Endothelial cell (in vitro differentiated cells): ENCODE measurements around the gene CDC42BPA. TPM values are rescaled to one million over a fixed set of nuclear protein-coding genes. Genes with fewer than 3 reads are reported as not detected.

ENCODE experiments used
- DNase-seq: peaks from one replicate; pipeline ENCODE4 v3.0.0; 2021; ENCODE audit warnings: low spot score
- H3K27ac Mint-ChIP-seq: one replicate; pipeline ENCODE4 v1.8.0; 2021; ENCODE audit warnings: mixed read lengths, inconsistent platforms; ENCODE audit not compliant: unreplicated experiment
- H3K27me3 Mint-ChIP-seq: one replicate; pipeline ENCODE4 v1.8.0; 2021; ENCODE audit warnings: mild to moderate bottlenecking, moderate library complexity, mixed read lengths, inconsistent platforms; ENCODE audit not compliant: unreplicated experiment
- H3K36me3 Mint-ChIP-seq: one replicate; pipeline ENCODE4 v1.8.0; 2021; ENCODE audit warnings: mild to moderate bottlenecking, low read depth, mixed read lengths, inconsistent platforms; ENCODE audit not compliant: unreplicated experiment
- H3K4me1 Mint-ChIP-seq: one replicate; pipeline ENCODE4 v1.8.0; 2021; ENCODE audit warnings: mild to moderate bottlenecking, mixed read lengths, inconsistent platforms; ENCODE audit not compliant: unreplicated experiment
- H3K4me3 Mint-ChIP-seq: one replicate; pipeline ENCODE4 v1.8.0; 2021; ENCODE audit warnings: mild to moderate bottlenecking, mixed read lengths, inconsistent platforms; ENCODE audit not compliant: unreplicated experiment
- H3K9me3 Mint-ChIP-seq: one replicate; pipeline ENCODE4 v1.8.0; 2021; ENCODE audit warnings: mixed read lengths, inconsistent platforms; ENCODE audit not compliant: unreplicated experiment
- total RNA-seq: library from RNA; stranded (reverse); fragmentation: NEBNext Ultra II Directional; extraction: Animal tissue kit (Norgen Biotek cat#: 25700); gene quantifications from one replicate; pipeline ENCODE4 v1.2.1, GENCODE V29; 2021; ENCODE audit not compliant: unreplicated experiment
- TF ChIP-seq, protein P1 (sequence below): fragments of 200-600 bp; sonication (generic); IDR thresholded peaks from one replicate; pipeline ENCODE4 v1.5.0; 2021; ENCODE audit warnings: antibody characterized with exemption; ENCODE audit not compliant: unreplicated experiment

Gene CDC42BPA
- total RNA-seq, 1 donor from 2014 or later: 41.4 TPM

DNA sequence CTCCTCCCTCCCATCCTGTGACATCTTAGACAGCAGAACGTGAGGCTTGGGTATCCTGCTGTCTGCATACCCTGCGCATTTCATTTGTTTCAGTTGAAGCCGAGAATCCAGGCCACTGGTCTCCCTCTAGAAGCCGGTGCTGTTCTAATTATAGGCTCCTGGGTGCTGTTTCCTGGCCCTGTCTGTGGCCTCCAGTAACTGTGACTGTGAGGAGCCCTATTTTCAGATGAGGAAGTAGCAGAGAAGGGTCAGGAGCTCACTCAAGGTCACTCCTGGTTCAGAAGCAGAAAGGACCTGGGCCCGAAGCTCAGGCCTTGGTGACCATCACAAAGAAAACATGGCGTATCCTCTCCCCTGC lies 354.2 kb downstream of the CDC42BPA start:
- no peak for DNase-seq
- TF ChIP-seq, protein P1, sequence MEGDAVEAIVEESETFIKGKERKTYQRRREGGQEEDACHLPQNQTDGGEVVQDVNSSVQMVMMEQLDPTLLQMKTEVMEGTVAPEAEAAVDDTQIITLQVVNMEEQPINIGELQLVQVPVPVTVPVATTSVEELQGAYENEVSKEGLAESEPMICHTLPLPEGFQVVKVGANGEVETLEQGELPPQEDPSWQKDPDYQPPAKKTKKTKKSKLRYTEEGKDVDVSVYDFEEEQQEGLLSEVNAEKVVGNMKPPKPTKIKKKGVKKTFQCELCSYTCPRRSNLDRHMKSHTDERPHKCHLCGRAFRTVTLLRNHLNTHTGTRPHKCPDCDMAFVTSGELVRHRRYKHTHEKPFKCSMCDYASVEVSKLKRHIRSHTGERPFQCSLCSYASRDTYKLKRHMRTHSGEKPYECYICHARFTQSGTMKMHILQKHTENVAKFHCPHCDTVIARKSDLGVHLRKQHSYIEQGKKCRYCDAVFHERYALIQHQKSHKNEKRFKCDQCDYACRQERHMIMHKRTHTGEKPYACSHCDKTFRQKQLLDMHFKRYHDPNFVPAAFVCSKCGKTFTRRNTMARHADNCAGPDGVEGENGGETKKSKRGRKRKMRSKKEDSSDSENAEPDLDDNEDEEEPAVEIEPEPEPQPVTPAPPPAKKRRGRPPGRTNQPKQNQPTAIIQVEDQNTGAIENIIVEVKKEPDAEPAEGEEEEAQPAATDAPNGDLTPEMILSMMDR: no peak
- Mint-ChIP-seq H3K4me1 (peaks cover 2% of the 10 kb centered on the region), H3K27ac (peak overlapping the region; percentile 64), H3K27me3 (peaks cover 2% of the 10 kb centered on the region), H3K4me3 (peak overlapping the region; percentile 65), H3K9me3 (no peaks in the 10 kb centered on the region), H3K36me3 (peaks cover 7% of the 10 kb centered on the region)

DNA sequence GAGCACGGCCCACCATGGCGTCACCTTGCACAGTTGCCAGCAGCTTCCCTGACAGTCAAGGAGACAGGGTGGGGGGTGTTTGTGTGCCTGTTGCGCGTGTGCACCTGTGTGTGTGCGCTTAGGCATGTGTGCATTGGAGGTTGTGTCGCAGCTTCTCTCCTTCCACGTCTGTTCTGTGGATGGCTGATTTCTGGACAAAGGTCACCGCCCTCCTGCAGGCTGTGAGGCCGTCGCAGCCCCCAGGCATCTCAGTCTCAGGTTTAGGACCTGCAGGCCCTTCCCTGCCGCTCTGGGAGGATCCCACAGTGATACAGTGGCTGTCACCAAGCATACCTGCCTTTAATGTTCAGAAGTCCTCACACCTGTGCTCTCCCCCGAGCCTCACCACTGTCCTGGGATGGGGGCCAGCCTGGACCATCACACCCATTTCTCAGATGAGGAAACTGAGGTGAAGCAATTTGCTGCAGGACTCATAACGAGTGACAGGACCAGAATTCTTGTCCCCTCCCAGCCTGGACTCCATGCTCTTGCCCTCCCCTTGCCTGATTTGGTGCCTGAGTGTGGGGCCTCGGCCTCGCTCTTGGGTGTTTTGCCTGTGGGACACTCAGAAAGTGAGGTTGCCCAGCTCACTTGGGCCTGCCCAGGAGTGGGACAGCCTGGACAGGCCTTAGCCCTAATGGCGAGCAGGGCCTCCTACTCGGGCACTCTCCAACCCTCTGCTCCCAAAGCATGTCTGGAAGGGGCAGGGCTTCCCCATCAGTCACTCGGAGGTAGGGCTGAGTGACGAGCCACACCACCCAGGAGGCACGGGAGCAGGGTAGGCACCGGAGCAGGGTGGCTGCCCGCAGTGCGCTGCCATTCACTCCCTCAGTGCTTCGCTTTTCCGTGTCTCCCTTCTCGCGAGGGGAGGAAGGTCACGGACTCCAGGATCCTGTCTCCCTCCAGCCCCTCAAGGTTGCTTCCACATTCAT lies 355.6 kb downstream of the CDC42BPA start:
- no peak overlapping the region for H3K4me3 Mint-ChIP-seq
- H3K27me3 Mint-ChIP-seq: peaks cover 5% of the 10 kb centered on the region
- DNase-seq: no peak
- no peak overlapping the region for H3K27ac Mint-ChIP-seq
- H3K9me3 Mint-ChIP-seq: no peaks in the 10 kb centered on the region
- H3K4me1 Mint-ChIP-seq: peaks cover 2% of the 10 kb centered on the region
- H3K36me3 Mint-ChIP-seq: peaks cover 11% of the 10 kb centered on the region
- TF ChIP-seq, protein P1: no peak

DNA sequence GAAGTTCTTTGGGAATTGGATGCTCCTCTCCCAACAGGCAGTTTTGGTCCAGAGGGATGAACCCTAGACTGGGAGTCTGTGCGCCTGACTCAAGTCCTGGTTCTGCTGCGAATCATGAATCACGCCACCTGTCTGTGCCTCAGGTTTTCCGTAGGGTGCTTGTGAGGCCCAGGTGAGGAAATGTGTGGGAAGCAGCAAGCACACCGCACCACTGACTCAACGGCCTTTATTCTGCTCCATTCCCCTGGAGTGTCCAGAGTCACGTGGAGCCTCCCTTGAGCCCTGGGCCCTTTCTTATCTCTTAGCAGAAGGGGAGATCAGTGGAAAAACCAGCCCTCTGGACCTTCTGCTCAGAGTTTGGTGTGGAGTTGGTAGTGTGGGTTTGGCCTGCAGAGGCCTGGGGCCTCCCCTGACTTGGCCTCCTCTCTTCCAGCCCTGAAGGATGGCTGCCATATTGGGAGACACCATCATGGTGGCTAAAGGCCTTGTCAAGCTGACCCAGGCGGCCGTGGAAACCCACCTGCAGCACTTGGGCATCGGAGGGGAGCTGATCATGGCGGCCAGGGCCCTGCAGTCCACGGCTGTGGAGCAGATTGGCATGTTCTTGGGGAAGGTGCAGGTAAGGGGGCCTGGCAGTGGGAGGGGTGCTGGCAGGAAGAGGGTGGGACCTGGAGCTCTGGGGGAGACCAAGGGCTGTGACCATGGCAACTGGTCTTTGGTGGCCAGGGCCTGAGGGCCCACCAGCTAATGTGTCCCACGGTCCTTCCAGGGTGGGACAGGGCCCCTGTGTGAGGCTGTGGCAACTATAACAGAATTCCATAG lies 357.1 kb downstream of the CDC42BPA start:
- H3K27ac Mint-ChIP-seq: no peak overlapping the region
- peaks cover 17% of the 10 kb centered on the region for H3K36me3 Mint-ChIP-seq
- H3K4me3 Mint-ChIP-seq: no peak overlapping the region
- peaks cover 10% of the 10 kb centered on the region for H3K27me3 Mint-ChIP-seq
- TF ChIP-seq, protein P1: no peak
- no peak for DNase-seq
- H3K9me3 Mint-ChIP-seq: no peaks in the 10 kb centered on the region
- H3K4me1 Mint-ChIP-seq: peaks cover 2% of the 10 kb centered on the region

DNA sequence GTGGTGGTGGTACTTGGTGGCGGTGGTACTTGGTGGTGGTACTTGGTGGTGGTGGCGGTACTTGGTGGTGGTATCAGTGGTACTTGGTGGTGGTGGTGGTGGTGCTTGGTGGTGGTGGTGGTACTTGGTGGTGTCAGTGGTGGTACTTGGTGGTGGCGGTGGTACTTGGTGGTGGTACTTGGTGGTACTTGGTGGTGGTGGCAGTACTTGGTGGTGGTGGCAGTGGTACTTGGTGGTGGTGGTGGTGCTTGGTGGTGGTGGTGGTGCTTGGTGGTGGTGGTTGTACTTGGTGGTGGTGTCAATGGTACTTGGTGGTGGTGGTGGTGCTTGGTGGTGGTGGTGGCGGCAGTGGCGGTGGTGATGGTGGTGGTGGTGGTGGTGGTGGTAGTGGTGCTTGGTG lies 358.0 kb downstream of the CDC42BPA start:
- no peak for DNase-seq
- Mint-ChIP-seq H3K4me1 (peaks cover 2% of the 10 kb centered on the region), H3K4me3 (no peak overlapping the region), H3K27me3 (peaks cover 10% of the 10 kb centered on the region), H3K27ac (no peak overlapping the region), H3K9me3 (no peaks in the 10 kb centered on the region), H3K36me3 (peaks cover 16% of the 10 kb centered on the region)
- TF ChIP-seq, protein P1: no peak

DNA sequence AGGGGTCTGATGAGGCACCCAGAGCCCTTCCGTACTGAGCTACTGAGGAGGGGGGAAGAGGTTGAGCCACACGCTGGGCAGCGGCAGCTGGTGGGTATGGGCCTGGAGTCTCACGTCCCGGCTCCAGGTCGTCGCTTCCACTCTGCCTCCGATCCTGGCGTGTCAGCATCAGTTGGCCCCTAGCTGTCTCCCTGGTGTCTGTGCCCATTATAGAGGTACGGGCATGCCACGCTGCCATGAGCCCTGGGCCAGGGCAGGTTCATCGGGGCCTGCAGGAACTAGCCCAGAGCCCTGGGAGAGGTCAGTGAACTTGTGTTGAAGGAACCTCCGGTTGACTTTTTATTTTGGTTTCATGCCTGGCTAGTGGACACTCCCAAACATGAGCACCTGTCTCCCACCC lies 360.0 kb downstream of the CDC42BPA start:
- no peak overlapping the region for H3K4me3 Mint-ChIP-seq
- H3K4me1 Mint-ChIP-seq: peaks cover 15% of the 10 kb centered on the region
- no peak overlapping the region for H3K27ac Mint-ChIP-seq
- H3K36me3 Mint-ChIP-seq: peaks cover 16% of the 10 kb centered on the region
- H3K27me3 Mint-ChIP-seq: peaks cover 13% of the 10 kb centered on the region
- no peak for DNase-seq
- peaks cover 4% of the 10 kb centered on the region for H3K9me3 Mint-ChIP-seq
- TF ChIP-seq, protein P1: no peak
